SK-N-SH treated with all-trans-retinoic acid at 6 μM for 48 hours (cell line): ENCODE data around the gene COX4I1.

Experiments used
- ATAC-seq: fragments of 200-7000 bp; cut with Tn5 transposase; 3 replicates; pipeline ENCODE4 v1.9.1; 2020; ENCODE audit warnings: mild to moderate bottlenecking, moderate library complexity
- BACH2 ChIP-seq: fragments of 250-450 bp; sonication (Bioruptor Pico); IDR thresholded peaks from 2 replicates; pipeline ENCODE4 v1.9.0; 2021; ENCODE audit warnings: mild to moderate bottlenecking, borderline replicate concordance
- GLIS3 ChIP-seq: fragments of 250-450 bp; sonication (Bioruptor Pico); IDR thresholded peaks from 2 replicates; pipeline ENCODE4 v1.5.0; 2020; ENCODE audit warnings: mild to moderate bottlenecking, moderate library complexity
- ISL1 ChIP-seq: fragments of 250-450 bp; sonication (Bioruptor Pico); IDR thresholded peaks from 2 replicates; pipeline ENCODE4 v2.1.2; 2022; ENCODE audit warnings: mild to moderate bottlenecking, moderate library complexity
- OSR1 ChIP-seq: fragments of 250-450 bp; sonication (Bioruptor Pico); IDR thresholded peaks from 2 replicates; pipeline ENCODE4 v1.8.0; 2022; ENCODE audit warnings: moderate library complexity, mild to moderate bottlenecking, inconsistent platforms
- PPARA ChIP-seq: fragments of 250-450 bp; sonication (Bioruptor Pico); IDR thresholded peaks from 2 replicates; pipeline ENCODE4 v1.5.0; 2020; ENCODE audit warnings: mild to moderate bottlenecking, borderline replicate concordance
- RARB ChIP-seq: fragments of 250-450 bp; sonication (Bioruptor Pico); IDR thresholded peaks from 2 replicates; pipeline ENCODE4 v1.8.0; 2021; ENCODE audit warnings: mild to moderate bottlenecking, moderate library complexity
- SNAI2 ChIP-seq: fragments of 250-450 bp; sonication (Bioruptor Pico); IDR thresholded peaks from 2 replicates; pipeline ENCODE4 v1.5.0; 2020; ENCODE audit warnings: mild to moderate bottlenecking, moderate library complexity
- TCF4 ChIP-seq: fragments of 250-450 bp; sonication (Bioruptor Pico); IDR thresholded peaks from 2 replicates; pipeline ENCODE4 v1.8.0; 2021; ENCODE audit warnings: mild to moderate bottlenecking, moderate library complexity, borderline replicate concordance
- TOX ChIP-seq: fragments of 250-450 bp; sonication (Bioruptor Pico); IDR thresholded peaks from 2 replicates; pipeline ENCODE4 v1.8.0; 2021; ENCODE audit warnings: mild to moderate bottlenecking, moderate library complexity, borderline replicate concordance
- ZFP3 ChIP-seq: fragments of 250-450 bp; sonication (Bioruptor Pico); IDR thresholded peaks from 2 replicates; pipeline ENCODE4 v1.5.0; 2020; ENCODE audit warnings: mild to moderate bottlenecking, moderate library complexity
- ZFP30 ChIP-seq: fragments of 450-650 bp; formaldehyde crosslinking; IDR thresholded peaks from 2 replicates; pipeline ENCODE4 v1.5.0; 2022; ENCODE audit warnings: mild to moderate bottlenecking, moderate library complexity
- ZNF565 ChIP-seq: fragments of 450-650 bp; formaldehyde crosslinking; conservative IDR thresholded peaks from 2 replicates; pipeline ENCODE4 v1.5.0; 2020; ENCODE audit warnings: low read depth, mild to moderate bottlenecking, moderate library complexity
- ZNF70 ChIP-seq: fragments of 450-650 bp; formaldehyde crosslinking; IDR thresholded peaks from 2 replicates; pipeline ENCODE4 v1.5.0; 2020; ENCODE audit warnings: mild to moderate bottlenecking, moderate library complexity
- ZNF8 ChIP-seq: fragments of 450-650 bp; formaldehyde crosslinking; IDR thresholded peaks from 2 replicates; pipeline ENCODE4 v1.5.0; 2020; ENCODE audit warnings: mild to moderate bottlenecking, moderate library complexity
- TF ChIP-seq, protein P1 (sequence below): fragments of 250-450 bp; sonication (Bioruptor Pico); IDR thresholded peaks from 2 replicates; pipeline ENCODE4 v1.5.0; 2020; ENCODE audit warnings: mild to moderate bottlenecking, moderate library complexity
- TF ChIP-seq, protein P2 (sequence below): fragments of 250-450 bp; sonication (Bioruptor Pico); IDR thresholded peaks from 2 replicates; pipeline ENCODE4 v1.8.0; 2021; ENCODE audit warnings: low read depth, mild to moderate bottlenecking, moderate library complexity, borderline replicate concordance
- TF ChIP-seq, protein P3 (sequence below): fragments of 250-450 bp; sonication (Bioruptor Pico); IDR thresholded peaks from 2 replicates; pipeline ENCODE4 v1.8.0; 2020; ENCODE audit warnings: mild to moderate bottlenecking, moderate library complexity, borderline replicate concordance

COX4I1 gene

DNA sequence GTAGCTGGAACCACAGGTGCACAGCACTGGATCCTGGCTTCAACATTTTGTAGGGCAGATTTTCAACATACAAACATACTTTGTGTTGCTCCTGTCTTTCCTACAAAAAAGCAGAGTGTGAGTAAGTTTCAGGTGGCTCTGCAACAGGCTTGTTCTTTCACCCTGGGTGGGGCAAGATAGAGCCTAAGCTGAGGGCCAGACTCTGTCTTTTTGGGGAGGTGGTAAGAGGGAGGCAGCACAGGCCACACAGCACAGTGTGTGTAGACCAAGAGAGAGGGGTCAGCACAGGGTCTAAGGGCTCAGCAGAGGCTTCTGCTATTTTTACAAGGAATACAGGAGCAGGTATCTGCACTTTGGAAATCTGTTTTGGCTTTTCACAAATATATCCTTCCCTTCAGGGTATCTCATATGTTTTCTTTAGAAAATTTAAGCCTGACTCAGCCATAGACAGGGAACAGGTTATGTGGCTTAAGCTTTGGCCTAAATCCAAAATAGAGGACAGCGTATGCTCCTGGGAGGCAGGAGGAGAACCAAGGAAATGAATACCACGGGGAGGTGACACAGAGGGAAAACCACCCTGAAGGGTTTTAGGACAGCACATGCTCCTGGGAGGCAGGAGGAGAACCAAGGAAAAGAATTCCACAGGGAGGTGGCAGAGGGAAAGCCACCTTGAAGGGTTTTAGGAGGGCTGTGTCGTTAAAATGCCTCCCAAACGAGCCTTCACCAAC lies 21.7 kb upstream of the COX4I1 start:
- TF ChIP-seq OSR1 (CRISPR knock-in tag) = no peak
- ATAC-seq = no peak

DNA sequence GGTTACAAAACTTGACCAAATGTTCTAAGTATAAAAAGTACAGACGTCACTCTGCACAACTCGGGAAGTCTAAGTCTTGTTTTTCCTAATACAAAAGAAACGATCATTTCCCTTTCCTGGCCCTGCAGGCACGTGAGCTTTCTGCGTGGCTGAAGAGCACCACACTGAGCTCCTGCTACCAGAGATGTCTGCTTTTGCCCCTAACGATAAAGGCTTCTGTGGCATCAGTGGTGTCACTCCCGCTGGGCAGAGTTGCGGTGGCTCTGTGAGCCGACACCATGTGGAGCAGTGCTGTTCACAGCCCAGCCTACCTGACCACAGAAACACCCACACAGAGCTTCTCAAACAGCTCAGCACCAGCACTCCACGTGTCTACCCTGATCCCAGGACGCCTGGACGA lies 20.6 kb upstream of the COX4I1 start:
- ATAC-seq = no peak
- no peak for TF ChIP-seq ZFP30
- TF ChIP-seq ZNF8 = no peak
- no peak for TF ChIP-seq PPARA (CRISPR knock-in tag)
- TF ChIP-seq SNAI2 (CRISPR knock-in tag) = no peak
- no peak for TF ChIP-seq ZFP3 (CRISPR knock-in tag)

DNA sequence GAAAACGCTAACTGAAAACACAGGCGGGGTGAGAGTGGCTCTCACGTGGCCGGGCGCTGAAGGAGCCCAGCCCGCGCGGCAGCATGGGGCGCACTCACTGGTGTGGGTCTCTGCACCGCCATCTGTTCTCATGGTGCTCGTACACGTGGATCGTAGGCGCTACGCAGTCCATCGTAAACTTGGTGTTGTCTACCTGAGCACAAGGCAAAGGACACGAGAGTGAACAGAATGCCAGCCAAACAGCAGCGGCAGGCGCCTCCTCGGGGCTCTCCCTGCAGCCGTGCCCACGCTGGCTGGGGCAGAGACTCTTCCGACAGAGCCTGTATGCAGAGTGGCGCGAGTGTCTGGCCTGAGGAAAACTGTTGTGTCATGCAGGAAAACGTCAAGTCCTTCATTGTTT lies 19.2 kb upstream of the COX4I1 start:
- ATAC-seq = no peak
- TF ChIP-seq RARB (no peak), ZFP30 (no peak), BACH2 (no peak), TOX (no peak), ZNF8 (no peak), SNAI2 (CRISPR knock-in tag) (no peak), ISL1 (CRISPR knock-in tag) (no peak)
- TF ChIP-seq, protein P1, sequence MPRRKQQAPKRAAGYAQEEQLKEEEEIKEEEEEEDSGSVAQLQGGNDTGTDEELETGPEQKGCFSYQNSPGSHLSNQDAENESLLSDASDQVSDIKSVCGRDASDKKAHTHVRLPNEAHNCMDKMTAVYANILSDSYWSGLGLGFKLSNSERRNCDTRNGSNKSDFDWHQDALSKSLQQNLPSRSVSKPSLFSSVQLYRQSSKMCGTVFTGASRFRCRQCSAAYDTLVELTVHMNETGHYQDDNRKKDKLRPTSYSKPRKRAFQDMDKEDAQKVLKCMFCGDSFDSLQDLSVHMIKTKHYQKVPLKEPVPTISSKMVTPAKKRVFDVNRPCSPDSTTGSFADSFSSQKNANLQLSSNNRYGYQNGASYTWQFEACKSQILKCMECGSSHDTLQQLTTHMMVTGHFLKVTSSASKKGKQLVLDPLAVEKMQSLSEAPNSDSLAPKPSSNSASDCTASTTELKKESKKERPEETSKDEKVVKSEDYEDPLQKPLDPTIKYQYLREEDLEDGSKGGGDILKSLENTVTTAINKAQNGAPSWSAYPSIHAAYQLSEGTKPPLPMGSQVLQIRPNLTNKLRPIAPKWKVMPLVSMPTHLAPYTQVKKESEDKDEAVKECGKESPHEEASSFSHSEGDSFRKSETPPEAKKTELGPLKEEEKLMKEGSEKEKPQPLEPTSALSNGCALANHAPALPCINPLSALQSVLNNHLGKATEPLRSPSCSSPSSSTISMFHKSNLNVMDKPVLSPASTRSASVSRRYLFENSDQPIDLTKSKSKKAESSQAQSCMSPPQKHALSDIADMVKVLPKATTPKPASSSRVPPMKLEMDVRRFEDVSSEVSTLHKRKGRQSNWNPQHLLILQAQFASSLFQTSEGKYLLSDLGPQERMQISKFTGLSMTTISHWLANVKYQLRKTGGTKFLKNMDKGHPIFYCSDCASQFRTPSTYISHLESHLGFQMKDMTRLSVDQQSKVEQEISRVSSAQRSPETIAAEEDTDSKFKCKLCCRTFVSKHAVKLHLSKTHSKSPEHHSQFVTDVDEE (CRISPR knock-in tag) = no peak
- TF ChIP-seq, protein P2, sequence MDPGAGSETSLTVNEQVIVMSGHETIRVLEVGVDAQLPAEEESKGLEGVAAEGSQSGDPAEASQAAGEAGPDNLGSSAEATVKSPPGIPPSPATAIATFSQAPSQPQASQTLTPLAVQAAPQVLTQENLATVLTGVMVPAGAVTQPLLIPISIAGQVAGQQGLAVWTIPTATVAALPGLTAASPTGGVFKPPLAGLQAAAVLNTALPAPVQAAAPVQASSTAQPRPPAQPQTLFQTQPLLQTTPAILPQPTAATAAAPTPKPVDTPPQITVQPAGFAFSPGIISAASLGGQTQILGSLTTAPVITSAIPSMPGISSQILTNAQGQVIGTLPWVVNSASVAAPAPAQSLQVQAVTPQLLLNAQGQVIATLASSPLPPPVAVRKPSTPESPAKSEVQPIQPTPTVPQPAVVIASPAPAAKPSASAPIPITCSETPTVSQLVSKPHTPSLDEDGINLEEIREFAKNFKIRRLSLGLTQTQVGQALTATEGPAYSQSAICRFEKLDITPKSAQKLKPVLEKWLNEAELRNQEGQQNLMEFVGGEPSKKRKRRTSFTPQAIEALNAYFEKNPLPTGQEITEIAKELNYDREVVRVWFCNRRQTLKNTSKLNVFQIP = no peak

DNA sequence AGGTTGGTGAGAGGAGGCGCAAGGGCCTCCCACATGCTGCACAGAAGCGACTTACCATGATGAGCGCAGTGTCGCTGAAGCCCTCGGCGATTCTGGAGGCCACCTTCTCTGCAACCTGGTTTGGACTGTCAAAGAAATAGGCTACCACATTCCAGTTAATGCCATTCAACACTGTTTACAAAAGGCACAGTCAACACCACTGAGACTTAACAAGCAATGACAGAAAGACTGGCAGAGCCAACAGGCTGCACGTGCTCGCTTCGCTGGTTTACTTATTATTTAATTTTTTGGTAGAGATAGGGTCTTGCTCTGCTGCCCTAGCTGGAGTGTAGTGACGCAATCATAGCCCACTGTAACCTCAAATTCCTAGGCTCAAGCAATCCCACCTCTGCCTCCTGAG lies 18.3 kb upstream of the COX4I1 start:
- TF ChIP-seq TCF4 (CRISPR knock-in tag) (no peak), ZFP30 (no peak), TOX (no peak), ZNF70 (CRISPR knock-in tag) (no peak), GLIS3 (CRISPR knock-in tag) (no peak), OSR1 (CRISPR knock-in tag) (no peak), RARB (no peak), ZNF565 (CRISPR knock-in tag) (no peak)
- TF ChIP-seq, protein P1 (CRISPR knock-in tag) = no peak
- TF ChIP-seq, protein P3, sequence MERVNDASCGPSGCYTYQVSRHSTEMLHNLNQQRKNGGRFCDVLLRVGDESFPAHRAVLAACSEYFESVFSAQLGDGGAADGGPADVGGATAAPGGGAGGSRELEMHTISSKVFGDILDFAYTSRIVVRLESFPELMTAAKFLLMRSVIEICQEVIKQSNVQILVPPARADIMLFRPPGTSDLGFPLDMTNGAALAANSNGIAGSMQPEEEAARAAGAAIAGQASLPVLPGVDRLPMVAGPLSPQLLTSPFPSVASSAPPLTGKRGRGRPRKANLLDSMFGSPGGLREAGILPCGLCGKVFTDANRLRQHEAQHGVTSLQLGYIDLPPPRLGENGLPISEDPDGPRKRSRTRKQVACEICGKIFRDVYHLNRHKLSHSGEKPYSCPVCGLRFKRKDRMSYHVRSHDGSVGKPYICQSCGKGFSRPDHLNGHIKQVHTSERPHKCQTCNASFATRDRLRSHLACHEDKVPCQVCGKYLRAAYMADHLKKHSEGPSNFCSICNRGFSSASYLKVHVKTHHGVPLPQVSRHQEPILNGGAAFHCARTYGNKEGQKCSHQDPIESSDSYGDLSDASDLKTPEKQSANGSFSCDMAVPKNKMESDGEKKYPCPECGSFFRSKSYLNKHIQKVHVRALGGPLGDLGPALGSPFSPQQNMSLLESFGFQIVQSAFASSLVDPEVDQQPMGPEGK (CRISPR knock-in tag) = no peak
- no peak for ATAC-seq
